DND-41 (cell line): ENCODE data around the gene FBP1.
"Not testable (repeated sequence)": the region's sequence is repeated elsewhere in the genome, so short reads cannot be mapped to it uniquely, and the experiment has no call there.

Experiments used
- ATAC-seq: fragments of 200-7000 bp; cut with Tn5 transposase; 3 replicates; pipeline ENCODE4 v1.9.1; 2021; ENCODE audit warnings: low read depth; ENCODE audit not compliant: insufficient read depth
- DNase-seq: peaks from one replicate; pipeline ENCODE4 v3.0.0-alpha.2; 2020
- H2AFZ ChIP-seq: 2 replicates; pipeline ENCODE4 v1.6.0; 2012; ENCODE audit warnings: low read depth, low read length
- H3K27ac ChIP-seq: 2 replicates; pipeline ENCODE4 v1.5.1; 2012; ENCODE audit warnings: low read length, inconsistent platforms
- H3K27me3 ChIP-seq: fragments of 200-600 bp; sonication (generic); 2 replicates; pipeline ENCODE4 v1.6.0; 2012; ENCODE audit warnings: low read length, mild to moderate bottlenecking, inconsistent platforms; ENCODE audit not compliant: insufficient read depth, poor library complexity
- H3K36me3 ChIP-seq: 2 replicates; pipeline ENCODE4 v1.5.1; 2012; ENCODE audit warnings: low read length, inconsistent platforms; ENCODE audit not compliant: insufficient read depth
- H3K4me1 ChIP-seq: 2 replicates; pipeline ENCODE4 v1.5.1; 2012; ENCODE audit warnings: mild to moderate bottlenecking, low read length; ENCODE audit not compliant: insufficient read depth
- H3K4me2 ChIP-seq: 2 replicates; pipeline ENCODE4 v1.6.0; 2012; ENCODE audit warnings: mild to moderate bottlenecking, moderate library complexity, low read length, inconsistent platforms; ENCODE audit not compliant: insufficient read depth
- H3K4me3 ChIP-seq, 2 experiments: fragments of 200-600 bp in 1 of 2; shearing (Covaris generic) in 1 of 2; 2 replicates each; pipeline ENCODE4 v1.5.1; 2012 to 2016; ENCODE audit warnings: inconsistent platforms in 2 of 2, low read length in 2 of 2, mild to moderate bottlenecking in 2 of 2, low read depth in 1 of 2, moderate library complexity in 1 of 2
- H3K79me2 ChIP-seq: 2 replicates; pipeline ENCODE4 v1.6.0; 2012; ENCODE audit warnings: low read length, inconsistent platforms; ENCODE audit not compliant: insufficient read depth
- H3K9ac ChIP-seq: 2 replicates; pipeline ENCODE4 v1.6.0; 2012; ENCODE audit warnings: low read depth, mild to moderate bottlenecking, inconsistent platforms, low read length, moderate library complexity
- H3K9me3 ChIP-seq: 2 replicates; pipeline ENCODE4 v1.5.1; 2012; ENCODE audit warnings: low read length, moderate library complexity, mild to moderate bottlenecking, inconsistent platforms; ENCODE audit not compliant: insufficient read depth, severe bottlenecking
- H4K20me1 ChIP-seq: 2 replicates; pipeline ENCODE4 v1.6.0; 2012; ENCODE audit warnings: low read length; ENCODE audit not compliant: insufficient read depth
- EZH2 ChIP-seq: IDR thresholded peaks from 3 replicates; pipeline ENCODE4 v1.6.1; 2012; ENCODE audit warnings: borderline replicate concordance, low read depth, mild to moderate bottlenecking, moderate library complexity, low read length, inconsistent platforms; ENCODE audit not compliant: severe bottlenecking
- TF ChIP-seq, protein P1 (sequence below): IDR thresholded peaks from 2 replicates; pipeline ENCODE4 v1.5.1; 2012; ENCODE audit warnings: borderline replicate concordance, low read length, moderate library complexity, mild to moderate bottlenecking; ENCODE audit not compliant: poor library complexity, severe bottlenecking; ENCODE audit errors: extremely low read depth

The FBP1 gene

DNA sequence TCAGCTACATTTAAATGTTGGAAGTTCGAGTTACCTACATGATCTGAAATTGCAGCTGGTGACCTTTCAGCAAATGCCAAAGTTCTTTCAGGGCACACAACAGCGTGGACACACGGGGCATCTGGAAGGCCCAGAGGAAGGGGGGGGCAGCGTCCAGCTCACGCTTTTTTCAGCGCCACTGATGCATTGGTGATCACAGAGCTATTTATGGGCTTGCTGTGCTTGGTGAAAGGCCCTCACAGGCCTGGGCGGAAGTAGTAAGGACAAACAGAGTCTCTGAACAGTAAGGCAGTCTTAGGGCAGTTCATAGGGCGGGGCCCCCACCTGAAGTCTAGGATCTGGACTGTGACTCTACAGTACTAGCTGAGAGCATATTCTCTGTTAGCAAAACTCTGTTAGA is 39.1 kb downstream of the FBP1 start:
- TF ChIP-seq, protein P1, sequence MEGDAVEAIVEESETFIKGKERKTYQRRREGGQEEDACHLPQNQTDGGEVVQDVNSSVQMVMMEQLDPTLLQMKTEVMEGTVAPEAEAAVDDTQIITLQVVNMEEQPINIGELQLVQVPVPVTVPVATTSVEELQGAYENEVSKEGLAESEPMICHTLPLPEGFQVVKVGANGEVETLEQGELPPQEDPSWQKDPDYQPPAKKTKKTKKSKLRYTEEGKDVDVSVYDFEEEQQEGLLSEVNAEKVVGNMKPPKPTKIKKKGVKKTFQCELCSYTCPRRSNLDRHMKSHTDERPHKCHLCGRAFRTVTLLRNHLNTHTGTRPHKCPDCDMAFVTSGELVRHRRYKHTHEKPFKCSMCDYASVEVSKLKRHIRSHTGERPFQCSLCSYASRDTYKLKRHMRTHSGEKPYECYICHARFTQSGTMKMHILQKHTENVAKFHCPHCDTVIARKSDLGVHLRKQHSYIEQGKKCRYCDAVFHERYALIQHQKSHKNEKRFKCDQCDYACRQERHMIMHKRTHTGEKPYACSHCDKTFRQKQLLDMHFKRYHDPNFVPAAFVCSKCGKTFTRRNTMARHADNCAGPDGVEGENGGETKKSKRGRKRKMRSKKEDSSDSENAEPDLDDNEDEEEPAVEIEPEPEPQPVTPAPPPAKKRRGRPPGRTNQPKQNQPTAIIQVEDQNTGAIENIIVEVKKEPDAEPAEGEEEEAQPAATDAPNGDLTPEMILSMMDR, result no peak
- TF ChIP-seq EZH2, result no peak
- ATAC-seq, result no peak

GRCh38 chr9:94599102-94599501 is 40.2 kb downstream of the FBP1 start:
- TF ChIP-seq, protein P1, result no peak
- no peak for TF ChIP-seq EZH2
- Histone ChIP-seq H3K27me3 (no peaks in the 10 kb centered on the region), H3K4me2 (no peak overlapping the region), H3K4me1 (no peaks in the 10 kb centered on the region; the same call in 1 of the 2 replicates), H3K9ac (no peak overlapping the region), H3K79me2 (no peaks in the 10 kb centered on the region), H3K27ac (no peak overlapping the region), H3K36me3 (no peaks in the 10 kb centered on the region), H3K9me3 (no peaks in the 10 kb centered on the region), H4K20me1 (no peaks in the 10 kb centered on the region), H3K4me3 (no peak overlapping the region), H2AFZ (no peak overlapping the region)
- ATAC-seq (no peak), DNase-seq (no peak)

More for the DNA sequence above, 39.1 kb downstream of the FBP1 start:
- H3K4me3 ChIP-seq, result no peak overlapping the region
- H3K79me2 ChIP-seq, result no peaks in the 10 kb centered on the region
- H3K9ac ChIP-seq, result no peak overlapping the region
- H3K36me3 ChIP-seq, result no peaks in the 10 kb centered on the region
- H4K20me1 ChIP-seq, result no peaks in the 10 kb centered on the region
- H3K4me1 ChIP-seq, result no peaks in the 10 kb centered on the region; the same call in 1 of the 2 replicates
- no peak overlapping the region for H3K27ac ChIP-seq
- H3K4me2 ChIP-seq, result no peak overlapping the region
- DNase-seq, result no peak
- no peaks in the 10 kb centered on the region for H3K27me3 ChIP-seq
- H3K9me3 ChIP-seq, result no peaks in the 10 kb centered on the region
- H2AFZ ChIP-seq, result no peak overlapping the region

GRCh38 chr9:94593459-94594345 is 45.6 kb downstream of the FBP1 start, which contains the start of gene FBP2:
Gene FBP2, minus strand, starts transcription at chr9:94593824. Its CDS starts 98 bp downstream, at chr9:94593726.
- TF ChIP-seq, protein P1, result no peak
- TF ChIP-seq EZH2, result no peak
- no peak within 1 kb of the TSS for H3K9ac ChIP-seq
- H3K27me3 ChIP-seq, result peaks cover 2% of the 10 kb centered on the region
- no peaks in the 10 kb centered on the region for H3K36me3 ChIP-seq
- no peak within 1 kb of the TSS for H3K4me3 ChIP-seq
- no peaks in the 10 kb centered on the region for H3K4me1 ChIP-seq
- ATAC-seq (no peak), DNase-seq (no peak)
- H3K27ac ChIP-seq, result no peak within 1 kb of the TSS
- no peaks in the 10 kb centered on the region for H3K9me3 ChIP-seq
- H3K4me2 ChIP-seq, result no peak within 1 kb of the TSS
- no peaks in the 10 kb centered on the region for H3K79me2 ChIP-seq
- no peaks in the 10 kb centered on the region for H4K20me1 ChIP-seq
- H2AFZ ChIP-seq, result no peak within 1 kb of the TSS

DNA sequence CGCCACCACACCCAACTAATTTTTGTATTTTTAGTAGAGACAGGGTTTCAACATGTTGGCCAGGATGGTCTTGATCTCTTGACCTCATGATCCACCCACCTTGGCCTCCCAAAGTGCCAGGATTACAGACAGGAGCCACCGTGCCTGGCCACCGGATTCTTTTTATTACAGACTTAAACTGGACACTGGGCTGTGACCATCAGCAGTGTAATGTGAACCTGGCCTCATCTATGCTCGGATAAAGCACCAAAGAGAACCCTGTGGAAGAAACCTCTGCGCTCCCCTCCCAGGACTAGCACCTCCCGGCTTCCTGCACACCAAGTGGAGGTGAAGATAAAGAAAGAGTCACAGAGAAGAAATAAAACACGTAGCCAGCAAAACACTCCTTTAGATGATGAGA is 46.6 kb downstream of the FBP1 start:
- H3K27me3 ChIP-seq, H3K27ac ChIP-seq, H2AFZ ChIP-seq, H3K9ac ChIP-seq, H3K36me3 ChIP-seq, H3K79me2 ChIP-seq, H3K4me1 ChIP-seq, DNase-seq, ATAC-seq, H3K9me3 ChIP-seq, H3K4me3 ChIP-seq, H3K4me2 ChIP-seq, H4K20me1 ChIP-seq: not testable (repeated sequence)
